GM19025 (cell line): Measurements from ENCODE around the gene LYVE1.
"Not testable (repeated sequence)": the region's sequence is repeated elsewhere in the genome, so short reads cannot be mapped to it uniquely, and the experiment has no call there.

Experiments used
- ATAC-seq: cut with Tn5 transposase; IDR thresholded peaks from one replicate; pipeline ENCODE4 v1.9.1; 2021; ENCODE audit warnings: mild to moderate bottlenecking, low read depth, moderate library complexity; ENCODE audit not compliant: unreplicated experiment

Gene LYVE1

GRCh38 chr11:10568486-10568941 lies at the start of gene LYVE1:
Gene LYVE1, minus strand, starts transcription at chr11:10568665. Its CDS starts 133 bp downstream, at chr11:10568532.
- ATAC-seq: no peak

GRCh38 chr11:10617551-10617950 lies 49.1 kb upstream of the LYVE1 start:
- no peak for ATAC-seq

- ATAC-seq: no peak
Measured at GRCh38 chr11:10611979-10612862, 43.8 kb upstream of the LYVE1 start.

- ATAC-seq: no peak
Measured at GRCh38 chr11:10609636-10610035, 41.2 kb upstream of the LYVE1 start.

GRCh38 chr11:10608584-10608983 lies 40.1 kb upstream of the LYVE1 start:
- no peak for ATAC-seq

GRCh38 chr11:10607462-10608132 lies 39.1 kb upstream of the LYVE1 start:
- no peak for ATAC-seq

GRCh38 chr11:10606536-10607208 lies 38.2 kb upstream of the LYVE1 start:
- ATAC-seq: no peak

GRCh38 chr11:10605941-10606381 lies 37.5 kb upstream of the LYVE1 start:
- ATAC-seq: no peak

- no peak for ATAC-seq
Measured at GRCh38 chr11:10604798-10605197, 36.3 kb upstream of the LYVE1 start.

GRCh38 chr11:10604340-10604748 lies 35.9 kb upstream of the LYVE1 start:
- ATAC-seq: no peak

- ATAC-seq: no peak
Measured at GRCh38 chr11:10603721-10604297, 35.3 kb upstream of the LYVE1 start.

GRCh38 chr11:10602945-10603344 lies 34.5 kb upstream of the LYVE1 start:
- no peak for ATAC-seq

- no peak for ATAC-seq
Measured at GRCh38 chr11:10602366-10602765, 33.9 kb upstream of the LYVE1 start.

GRCh38 chr11:10601837-10602236 lies 33.4 kb upstream of the LYVE1 start:
- ATAC-seq: no peak

GRCh38 chr11:10600570-10601248 lies 32.2 kb upstream of the LYVE1 start:
- ATAC-seq: no peak

GRCh38 chr11:10599388-10600175 lies 31.1 kb upstream of the LYVE1 start:
- ATAC-seq: no peak

- no peak for ATAC-seq
Measured at GRCh38 chr11:10598816-10599215, 30.4 kb upstream of the LYVE1 start.

GRCh38 chr11:10597877-10598351 lies 29.4 kb upstream of the LYVE1 start:
- no peak for ATAC-seq

GRCh38 chr11:10595840-10596239 lies 27.4 kb upstream of the LYVE1 start:
- ATAC-seq: not testable (repeated sequence)
